A375 (cell line): ENCODE data around the gene FOXL3. TPM values are rescaled to one million over a fixed set of nuclear protein-coding genes. Genes with fewer than 3 reads are reported as not detected.

Experiments
- total RNA-seq: library from RNA; depleted of rRNA; stranded (reverse); fragments of >200 nt; shearing (Covaris generic); gene quantifications from 2 replicates; pipeline ENCODE4 v1.2.3, GENCODE V29; 2014; rRNA removed

The FOXL3 gene
- total RNA-seq, result not detected in 2 replicates

GRCh38 chr7:289756-290553 lies at the start of gene FOXL3:
Gene FOXL3 (plus strand): TSS chr7:290170. CDS start chr7:290170, 0 bp downstream.

Other genes starting within 250 kb of the FOXL3 start
- gene FAM20C, start 97.6 kb upstream of the FOXL3 start, total RNA-seq, result 87.9 and 98.0 TPM in 2 replicates
- gene PDGFA, start 229.7 kb downstream of the FOXL3 start, total RNA-seq, result 11.5 and 15.2 TPM in 2 replicates